H9 (cell line): ENCODE measurements around the gene CCNY. TPM values are rescaled to one million over a fixed set of nuclear protein-coding genes. Genes with fewer than 3 reads are reported as not detected.

ENCODE experiments used
- DNase-seq: peaks from one replicate; pipeline ENCODE4 v3.0.0-alpha.2; 2017
- H2AFZ ChIP-seq: one replicate; pipeline ENCODE4 v1.6.1; 2013; ENCODE audit warnings: mild to moderate bottlenecking, low read length, control low read depth, moderate library complexity
- H2AK5ac ChIP-seq: 2 replicates; pipeline ENCODE4 v1.6.1; 2013; ENCODE audit warnings: low read length, control low read depth, mixed read lengths; ENCODE audit not compliant: insufficient read length
- H2BK120ac ChIP-seq: one replicate; pipeline ENCODE4 v1.6.1; 2013; ENCODE audit warnings: low read depth, mild to moderate bottlenecking, low read length, control low read depth, inconsistent platforms; ENCODE audit not compliant: poor library complexity, severe bottlenecking
- H2BK12ac ChIP-seq: 2 replicates; pipeline ENCODE4 v1.6.1; 2013; ENCODE audit warnings: low read length, control low read depth, mixed read lengths, low read depth; ENCODE audit not compliant: insufficient read length
- H2BK15ac ChIP-seq: 2 replicates; pipeline ENCODE4 v1.6.1; 2013; ENCODE audit warnings: low read depth, low read length, control low read depth
- H2BK20ac ChIP-seq: one replicate; pipeline ENCODE4 v1.6.1; 2013; ENCODE audit warnings: low read depth, mild to moderate bottlenecking, low read length, control low read depth, inconsistent platforms; ENCODE audit not compliant: poor library complexity, severe bottlenecking
- H2BK5ac ChIP-seq: 2 replicates; pipeline ENCODE4 v1.6.1; 2013; ENCODE audit warnings: low read length, control low read depth, mixed read lengths; ENCODE audit not compliant: insufficient read length
- H3K14ac ChIP-seq: 2 replicates; pipeline ENCODE4 v1.6.1; 2013; ENCODE audit warnings: low read length, control low read depth; ENCODE audit not compliant: insufficient read depth
- H3K18ac ChIP-seq: 2 replicates; pipeline ENCODE4 v1.6.1; 2013; ENCODE audit warnings: low read depth, mild to moderate bottlenecking, mixed read lengths, low read length, control low read depth; ENCODE audit not compliant: insufficient read length
- H3K23ac ChIP-seq: 2 replicates; pipeline ENCODE4 v1.6.1; 2013; ENCODE audit warnings: low read length, control low read depth, mixed read lengths, low read depth; ENCODE audit not compliant: insufficient read length
- H3K23me2 ChIP-seq: 2 replicates; pipeline ENCODE4 v1.6.1; 2013; ENCODE audit warnings: low read depth, mild to moderate bottlenecking, mixed read lengths, low read length, control low read depth; ENCODE audit not compliant: insufficient read length, poor library complexity, severe bottlenecking
- H3K27ac ChIP-seq: 2 replicates; pipeline ENCODE4 v1.5.1; 2013; ENCODE audit warnings: low read length, control low read depth, mixed read lengths, low read depth; ENCODE audit not compliant: insufficient read length
- H3K27me3 ChIP-seq: 2 replicates; pipeline ENCODE4 v1.6.1; 2013; ENCODE audit warnings: low read length, control low read depth, inconsistent platforms; ENCODE audit not compliant: insufficient read depth
- H3K4ac ChIP-seq: 2 replicates; pipeline ENCODE4 v1.6.1; 2013; ENCODE audit warnings: low read depth, mild to moderate bottlenecking, control low read depth, inconsistent platforms, low read length, moderate library complexity
- H3K4me1 ChIP-seq: 2 replicates; pipeline ENCODE4 v1.6.1; 2013; ENCODE audit warnings: low read length, control low read depth, inconsistent platforms; ENCODE audit not compliant: insufficient read depth
- H3K4me2 ChIP-seq: 2 replicates; pipeline ENCODE4 v1.6.1; 2013; ENCODE audit warnings: low read length, control low read depth, mixed read lengths; ENCODE audit not compliant: insufficient read length, insufficient read depth
- H3K56ac ChIP-seq: 2 replicates; pipeline ENCODE4 v1.6.1; 2013; ENCODE audit warnings: low read depth, mild to moderate bottlenecking, mixed read lengths, low read length, control low read depth; ENCODE audit not compliant: insufficient read length
- H3K79me1 ChIP-seq: 2 replicates; pipeline ENCODE4 v1.6.1; 2013; ENCODE audit warnings: low read depth, mild to moderate bottlenecking, moderate library complexity, low read length, control low read depth, inconsistent platforms; ENCODE audit not compliant: insufficient read depth, poor library complexity, severe bottlenecking
- H3K79me2 ChIP-seq: 2 replicates; pipeline ENCODE4 v1.6.1; 2013; ENCODE audit warnings: low read length, control low read depth, inconsistent platforms; ENCODE audit not compliant: insufficient read depth
- H3K9ac ChIP-seq: 2 replicates; pipeline ENCODE4 v1.6.1; 2013; ENCODE audit warnings: low read length, control low read depth, mixed read lengths; ENCODE audit not compliant: insufficient read length; ENCODE audit errors: extremely low read depth
- H3K9me3 ChIP-seq: one replicate; pipeline ENCODE4 v1.6.1; 2013; ENCODE audit warnings: low read depth, low read length, inconsistent platforms; ENCODE audit not compliant: control insufficient read depth
- H3T11ph ChIP-seq: one replicate; pipeline ENCODE4 v1.6.1; 2013; ENCODE audit warnings: mild to moderate bottlenecking, low read length, control low read depth, inconsistent platforms
- H4K20me1 ChIP-seq: one replicate; pipeline ENCODE4 v1.6.1; 2013; ENCODE audit not compliant: control insufficient read depth, insufficient read length, insufficient read depth
- H4K5ac ChIP-seq: 2 replicates; pipeline ENCODE4 v1.6.1; 2013; ENCODE audit warnings: low read depth, mild to moderate bottlenecking, mixed read lengths, low read length, control low read depth; ENCODE audit not compliant: insufficient read length
- H4K8ac ChIP-seq: replicated peaks from 2 replicates; pipeline ENCODE4 v1.6.1; 2013; ENCODE audit warnings: low read length, control low read depth, mixed read lengths, low read depth; ENCODE audit not compliant: insufficient read length
- H4K91ac ChIP-seq: 2 replicates; pipeline ENCODE4 v1.6.1; 2013; ENCODE audit warnings: low read depth, mild to moderate bottlenecking, moderate library complexity, mixed read lengths, low read length, control low read depth; ENCODE audit not compliant: insufficient read length
- H3K27ac Mint-ChIP-seq, 3 experiments: 2 replicates in 2 of 3; 3 replicates in 1 of 3; pipeline ENCODE4 v1.8.0; 2020 to 2021; ENCODE audit warnings: mixed read lengths in 3 of 3, mild to moderate bottlenecking in 1 of 3, moderate library complexity in 1 of 3
- H3K27me3 Mint-ChIP-seq: 2 replicates; pipeline ENCODE4 v1.8.0; 2021; ENCODE audit warnings: low read depth, mild to moderate bottlenecking, moderate library complexity, mixed read lengths
- H3K36me3 Mint-ChIP-seq, 3 experiments: 2 replicates in 2 of 3; 3 replicates in 1 of 3; pipeline ENCODE4 v1.8.0; 2020 to 2021; ENCODE audit warnings: low read depth in 3 of 3, mixed read lengths in 3 of 3; ENCODE audit not compliant: insufficient read depth in 1 of 3
- H3K4me1 Mint-ChIP-seq, 2 experiments: 2 replicates each; pipeline ENCODE4 v1.8.0; 2020; ENCODE audit warnings: mixed read lengths in 2 of 2
- H3K4me3 Mint-ChIP-seq, 2 experiments: 2 replicates in 1 of 2; 3 replicates in 1 of 2; pipeline ENCODE4 v1.8.0; 2020 to 2021; ENCODE audit warnings: mild to moderate bottlenecking in 2 of 2, mixed read lengths in 2 of 2, moderate library complexity in 1 of 2
- H3K9me3 Mint-ChIP-seq, 2 experiments: 2 replicates in 1 of 2; 3 replicates in 1 of 2; pipeline ENCODE4 v1.8.0; 2020; ENCODE audit warnings: mild to moderate bottlenecking in 2 of 2, mixed read lengths in 2 of 2, moderate library complexity in 1 of 2
- CTCF ChIP-seq: fragments of 200-600 bp; sonication (generic); conservative IDR thresholded peaks from 3 replicates; pipeline ENCODE4 v1.8.0; 2021; ENCODE audit warnings: antibody characterized with exemption, mild to moderate bottlenecking
- WGBS: extraction: QIAGEN DNeasy Blood & Tissue Kit; methylation state at CpG from one replicate; pipeline ENCODE4 v1.1.7; 2013; ENCODE audit warnings: missing lambda C conversion rate, low lambda C conversion rate, mixed read lengths; ENCODE audit not compliant: insufficient read length; ENCODE audit errors: extremely low coverage; 5-methylcytosine and 5-hydroxymethylcytosine counted together
- total RNA-seq: library from RNA; stranded (reverse); gene quantifications from 2 replicates; pipeline ENCODE4 v1.2.1, GENCODE V29; 2021

The CCNY gene
- total RNA-seq, 1 experiment from 2014 or later, result 62.1 TPM

- no CpG with 5 or more reads among the region's 3 CpGs for WGBS
Observed at GRCh38 chr10:35523670-35524225, 187.4 kb downstream of the CCNY start.

More at GRCh38 chr10:35523670-35524225, 187.4 kb downstream of the CCNY start:
- Histone ChIP-seq H3K79me2 (no peaks in the 10 kb centered on the region), H3K23me2 (no peaks in the 10 kb centered on the region), H2BK120ac (no peak overlapping the region), H2AFZ (no peak overlapping the region), H3K56ac (no peak overlapping the region), H3T11ph (no peak overlapping the region), H3K27me3 (no peaks in the 10 kb centered on the region), H2BK5ac (no peak overlapping the region), H4K8ac (no peak overlapping the region), H3K79me1 (no peaks in the 10 kb centered on the region), H3K9ac (no peak overlapping the region), H2BK12ac (no peak overlapping the region), H2AK5ac (no peak overlapping the region), H3K4me2 (no peak overlapping the region), H4K5ac (no peak overlapping the region), H3K23ac (no peak overlapping the region), H3K4me1 (peaks cover 6% of the 10 kb centered on the region; the same call in 1 of the 2 replicates), H3K9me3 (no peaks in the 10 kb centered on the region), H4K91ac (no peak overlapping the region), H3K14ac (no peak overlapping the region), H2BK20ac (no peak overlapping the region), H3K18ac (no peak overlapping the region), H2BK15ac (no peak overlapping the region), H3K27ac (no peak overlapping the region), H3K4ac (no peak overlapping the region), H4K20me1 (no peaks in the 10 kb centered on the region)
- no peak for DNase-seq
- peaks cover 50 to 55% of the 10 kb centered on the region in 2 experiments for H3K4me1 Mint-ChIP-seq
- H3K27ac Mint-ChIP-seq, result peak overlapping the region in 2 of 3 experiments; percentile 44 to 55; a peak in 2 of 7 replicates
- no peak for TF ChIP-seq CTCF
- H3K9me3 Mint-ChIP-seq, result no peaks in the 10 kb centered on the region
- peaks cover 0 to 2% (median 0%) of the 10 kb centered on the region in 3 experiments; a peak in 1 of 7 replicates for H3K36me3 Mint-ChIP-seq
- no peak overlapping the region for H3K4me3 Mint-ChIP-seq
- H3K27me3 Mint-ChIP-seq, result no peaks in the 10 kb centered on the region
